Vagina (tissue), 2 donors: ENCODE results near the gene KCNJ10.

Source experiments
- POLR2A ChIP-seq, 2 donors: fragments of 450-650 bp; IDR thresholded peaks; one replicate each; pipeline ENCODE4 v1.6.1; 2017; ENCODE audit warnings: antibody characterized with exemption in 2 of 2, mild to moderate bottlenecking in 2 of 2, moderate library complexity in 2 of 2
- POLR2AphosphoS5 ChIP-seq, 2 donors: sonication (generic); formaldehyde crosslinking; IDR thresholded peaks; one replicate each; pipeline ENCODE4 v1.9.0; 2017; ENCODE audit warnings: antibody characterized with exemption in 2 of 2, mild to moderate bottlenecking in 2 of 2, low read depth in 1 of 2; ENCODE audit not compliant: insufficient read depth in 1 of 2
- TF ChIP-seq, protein P1 (sequence below), 3 experiments: fragments of 450-650 bp in 2 of 3; fragments of 200-600 bp in 1 of 3; sonication (generic) in 1 of 3; IDR thresholded peaks; one replicate each; pipeline ENCODE4 v1.5.1; 2017 to 2019; ENCODE audit warnings: antibody characterized with exemption in 3 of 3, mild to moderate bottlenecking in 2 of 3, moderate library complexity in 2 of 3

DNA sequence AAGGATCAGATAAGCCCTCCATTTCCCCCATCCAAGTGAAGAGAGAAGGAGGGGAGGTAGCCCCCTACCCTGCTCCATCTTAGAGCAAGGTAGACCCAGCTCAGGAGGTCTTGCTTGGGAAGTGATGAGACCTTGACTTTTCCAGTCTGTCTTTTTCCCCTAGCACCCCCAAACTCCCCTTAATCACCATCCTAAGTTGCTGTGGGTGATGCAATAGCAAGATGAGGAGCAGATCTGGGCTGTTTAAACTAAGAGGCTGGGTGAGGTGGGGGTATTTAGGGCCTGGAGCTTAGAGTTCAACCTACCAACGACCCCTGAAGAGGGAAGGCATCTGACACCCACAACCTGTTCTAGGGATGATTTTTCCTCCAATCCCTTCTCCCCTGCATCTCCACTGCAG lies 47.3 kb upstream of the KCNJ10 start:
- TF ChIP-seq, protein P1, sequence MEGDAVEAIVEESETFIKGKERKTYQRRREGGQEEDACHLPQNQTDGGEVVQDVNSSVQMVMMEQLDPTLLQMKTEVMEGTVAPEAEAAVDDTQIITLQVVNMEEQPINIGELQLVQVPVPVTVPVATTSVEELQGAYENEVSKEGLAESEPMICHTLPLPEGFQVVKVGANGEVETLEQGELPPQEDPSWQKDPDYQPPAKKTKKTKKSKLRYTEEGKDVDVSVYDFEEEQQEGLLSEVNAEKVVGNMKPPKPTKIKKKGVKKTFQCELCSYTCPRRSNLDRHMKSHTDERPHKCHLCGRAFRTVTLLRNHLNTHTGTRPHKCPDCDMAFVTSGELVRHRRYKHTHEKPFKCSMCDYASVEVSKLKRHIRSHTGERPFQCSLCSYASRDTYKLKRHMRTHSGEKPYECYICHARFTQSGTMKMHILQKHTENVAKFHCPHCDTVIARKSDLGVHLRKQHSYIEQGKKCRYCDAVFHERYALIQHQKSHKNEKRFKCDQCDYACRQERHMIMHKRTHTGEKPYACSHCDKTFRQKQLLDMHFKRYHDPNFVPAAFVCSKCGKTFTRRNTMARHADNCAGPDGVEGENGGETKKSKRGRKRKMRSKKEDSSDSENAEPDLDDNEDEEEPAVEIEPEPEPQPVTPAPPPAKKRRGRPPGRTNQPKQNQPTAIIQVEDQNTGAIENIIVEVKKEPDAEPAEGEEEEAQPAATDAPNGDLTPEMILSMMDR (IDR thresholded peaks at IDR 0.05) = no peak
- TF ChIP-seq POLR2A (IDR thresholded peaks at IDR 0.05) (no peak), POLR2AphosphoS5 (IDR thresholded peaks at IDR 0.05; ENCODE audit: insufficient read depth in 1 of 2, low read depth in 1 of 2) (no peak)
